Urinary bladder (tissue), 4 donors: ENCODE data around the gene C18orf63. TPM values are rescaled to one million over a fixed set of nuclear protein-coding genes. Genes with fewer than 3 reads are reported as not detected.
A peak's percentile ranks its signal among the peaks of the same experiment; 100 is the strongest.
"Not testable (repeated sequence)": the region's sequence is repeated elsewhere in the genome, so short reads cannot be mapped to it uniquely, and the experiment has no call there.

Source experiments
- DNase-seq: peaks from one replicate; pipeline ENCODE4 v3.0.0-alpha.2; 2015; ENCODE audit errors: extremely low spot score
- H3K27ac ChIP-seq: one replicate; pipeline ENCODE4 v1.5.1; 2013; ENCODE audit warnings: low read depth, mild to moderate bottlenecking, moderate library complexity
- H3K36me3 ChIP-seq: one replicate; pipeline ENCODE4 v1.6.1; 2013; ENCODE audit warnings: mild to moderate bottlenecking, moderate library complexity; ENCODE audit not compliant: insufficient read depth
- H3K4me1 ChIP-seq: one replicate; pipeline ENCODE4 v1.6.1; 2013; ENCODE audit warnings: mild to moderate bottlenecking, moderate library complexity; ENCODE audit not compliant: insufficient read depth
- H3K4me3 ChIP-seq: one replicate; pipeline ENCODE4 v1.5.1; 2013; ENCODE audit warnings: low read depth, low read length
- WGBS: extraction: QIAGEN DNeasy Blood & Tissue Kit; methylation state at CpG from one replicate; pipeline ENCODE4 v1.1.7; 2013; 5-methylcytosine and 5-hydroxymethylcytosine counted together
- polyA plus RNA-seq: library from polyadenylated mRNA; stranded (reverse); fragments of 200-250 nt; gene quantifications from one replicate; pipeline ENCODE4 v1.2.3, GENCODE V29; 2013
- total RNA-seq: library from RNA; depleted of rRNA; stranded (reverse); fragments of >200 nt; gene quantifications from one replicate; pipeline ENCODE4 v1.2.3, GENCODE V29; 2014
- donor health status: healthy with polysubstance abuse.
- donor health status: healthy.

C18orf63 gene
- total and polyA plus RNA-seq, 2 donors, result not detected

DNA sequence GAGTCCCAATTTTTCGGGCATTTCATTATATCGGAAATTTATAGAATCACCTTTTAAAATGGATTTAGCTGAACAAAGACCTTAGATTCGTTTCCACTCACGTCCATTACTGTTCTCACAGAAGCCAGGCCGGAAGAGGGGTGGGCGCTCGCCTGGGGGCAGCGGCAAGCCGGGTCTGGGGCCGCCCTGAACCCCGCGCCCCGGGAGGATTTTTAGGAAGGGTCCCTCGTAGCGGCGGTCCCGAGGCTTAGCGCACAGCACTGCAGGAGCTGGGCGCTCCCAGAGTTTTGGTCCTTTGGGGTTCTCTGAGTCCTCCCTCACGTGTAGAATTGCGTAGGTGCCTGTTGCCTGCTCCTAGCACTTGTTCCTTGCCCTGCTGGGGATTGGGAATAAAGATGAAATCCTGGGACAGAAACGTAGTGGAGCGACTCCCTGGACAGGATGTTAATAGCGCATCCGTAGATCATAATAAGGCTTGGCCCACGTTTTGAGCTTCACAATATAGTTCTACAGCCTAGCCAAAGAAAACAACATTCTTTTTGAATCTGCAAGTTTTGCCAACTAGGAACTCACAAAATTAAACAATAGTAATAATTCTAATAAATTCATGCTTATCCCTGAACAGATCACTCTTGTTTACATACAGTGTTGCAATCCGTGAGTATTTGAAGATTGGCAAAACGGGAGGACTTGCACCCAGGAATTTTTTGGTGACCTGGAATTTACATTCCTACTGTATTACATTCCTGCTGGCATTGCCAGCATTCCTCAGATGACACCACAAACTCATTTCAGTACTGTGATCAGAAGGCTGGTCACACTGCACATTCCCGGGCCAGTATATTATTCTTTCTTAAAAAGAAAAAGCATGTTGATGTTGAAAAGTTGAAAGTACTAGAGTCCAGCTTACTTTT is 875 bp downstream of the C18orf63 start:
- no peaks in the 10 kb centered on the region for H3K36me3 ChIP-seq
- no peak overlapping the region for H3K4me3 ChIP-seq
- DNase-seq, result no peak
- WGBS, result 75% methylated on average over 29 of the region's 29 CpGs
- no peak overlapping the region for H3K27ac ChIP-seq
- H3K4me1 ChIP-seq, result no peaks in the 10 kb centered on the region

DNA sequence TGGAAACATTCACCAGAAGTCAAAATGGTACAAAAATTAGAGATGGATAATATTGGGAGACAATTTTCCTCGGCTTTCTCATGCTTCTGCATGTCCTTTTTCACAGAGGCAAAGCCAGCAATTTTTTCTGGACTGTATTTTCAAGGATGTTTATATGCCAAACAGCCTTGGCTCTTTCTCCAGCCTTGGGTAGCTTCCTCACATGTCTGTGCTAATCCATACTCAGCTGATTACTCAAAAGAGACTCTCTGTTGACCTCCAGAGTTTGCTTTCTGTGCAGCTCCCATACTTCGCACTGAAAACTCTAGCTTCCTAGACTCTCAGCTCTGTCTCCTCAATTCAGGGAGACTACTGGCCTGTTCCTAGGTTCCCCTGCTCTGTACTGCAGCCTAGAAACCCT is 10.6 kb downstream of the C18orf63 start:
- 36% methylated on average over 2 of the region's 2 CpGs for WGBS
- H3K27ac ChIP-seq, result no peak overlapping the region
- no peak overlapping the region for H3K4me3 ChIP-seq
- no peaks in the 10 kb centered on the region for H3K4me1 ChIP-seq
- H3K36me3 ChIP-seq, result no peaks in the 10 kb centered on the region
- no peak for DNase-seq

- WGBS, result 77% methylated on average over 3 of the region's 3 CpGs
- H3K4me3 ChIP-seq, DNase-seq, H3K4me1 ChIP-seq, H3K36me3 ChIP-seq, H3K27ac ChIP-seq: not testable (repeated sequence)
Measured at GRCh38 chr18:74326791-74327190, 11.2 kb downstream of the C18orf63 start.

- DNase-seq, result no peak
- no peaks in the 10 kb centered on the region for H3K36me3 ChIP-seq
- H3K4me3 ChIP-seq, result no peak overlapping the region
- H3K27ac ChIP-seq, result no peak overlapping the region
- WGBS, result 77% methylated on average over 2 of the region's 2 CpGs
- no peaks in the 10 kb centered on the region for H3K4me1 ChIP-seq
Measured at GRCh38 chr18:74328206-74328605, 12.6 kb downstream of the C18orf63 start.

DNA sequence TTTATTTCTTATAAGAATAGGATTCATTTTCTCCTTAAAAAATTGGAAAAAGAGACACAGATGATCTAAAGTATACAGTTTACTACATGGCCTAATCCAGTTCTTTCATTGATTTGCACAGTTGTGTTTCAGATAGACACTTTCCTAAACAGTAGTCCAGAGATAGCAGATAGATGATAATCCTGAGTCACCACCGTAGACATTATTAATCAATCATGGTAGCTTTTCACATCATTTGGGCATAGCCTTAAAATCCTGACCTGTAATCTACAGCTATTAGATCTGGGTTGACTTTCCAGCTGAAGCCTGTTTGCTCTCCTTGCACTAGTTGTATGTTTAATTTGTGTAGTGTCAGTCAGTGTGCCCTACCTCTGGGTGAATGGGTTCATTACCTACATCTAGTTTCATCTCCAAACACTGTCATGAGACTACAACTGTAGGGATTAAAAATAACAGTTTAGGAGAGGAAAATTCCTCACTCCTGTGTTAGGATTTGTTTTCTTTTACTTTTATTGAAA is 14.1 kb downstream of the C18orf63 start:
- DNase-seq, result no peak
- 69% methylated on average over 1 of the region's 1 CpG for WGBS

DNA sequence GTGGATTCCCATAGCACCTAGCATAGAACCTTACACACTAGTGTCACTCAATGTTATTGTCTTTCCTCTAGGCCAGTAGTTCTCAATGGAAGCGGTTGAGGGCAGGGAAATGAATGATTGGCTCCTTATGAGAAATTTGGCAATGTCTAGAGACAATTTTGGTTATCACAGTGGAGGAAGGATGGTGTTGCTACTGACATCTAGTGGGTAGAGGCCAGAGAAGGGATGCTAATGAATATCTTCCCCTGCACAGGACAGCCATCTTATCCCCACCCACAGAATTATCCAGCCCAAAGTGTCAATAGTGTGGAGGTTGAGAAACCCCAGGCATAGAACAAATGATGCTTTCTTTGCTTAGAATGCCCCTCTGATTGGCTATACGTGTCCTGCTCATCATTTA is 15.8 kb downstream of the C18orf63 start:
- no peaks in the 10 kb centered on the region for H3K36me3 ChIP-seq
- no peak overlapping the region for H3K27ac ChIP-seq
- WGBS, result 65% methylated on average over 2 of the region's 2 CpGs
- H3K4me1 ChIP-seq, result no peaks in the 10 kb centered on the region
- no peak for DNase-seq
- H3K4me3 ChIP-seq, result no peak overlapping the region

More for the DNA sequence above, 14.1 kb downstream of the C18orf63 start:
- H3K4me1 ChIP-seq, result no peaks in the 10 kb centered on the region
- H3K36me3 ChIP-seq, result no peaks in the 10 kb centered on the region
- H3K27ac ChIP-seq, result no peak overlapping the region
- H3K4me3 ChIP-seq, result no peak overlapping the region

- H3K4me1 ChIP-seq, result no peaks in the 10 kb centered on the region
Measured at GRCh38 chr18:74333091-74333490, 17.5 kb downstream of the C18orf63 start.

DNA sequence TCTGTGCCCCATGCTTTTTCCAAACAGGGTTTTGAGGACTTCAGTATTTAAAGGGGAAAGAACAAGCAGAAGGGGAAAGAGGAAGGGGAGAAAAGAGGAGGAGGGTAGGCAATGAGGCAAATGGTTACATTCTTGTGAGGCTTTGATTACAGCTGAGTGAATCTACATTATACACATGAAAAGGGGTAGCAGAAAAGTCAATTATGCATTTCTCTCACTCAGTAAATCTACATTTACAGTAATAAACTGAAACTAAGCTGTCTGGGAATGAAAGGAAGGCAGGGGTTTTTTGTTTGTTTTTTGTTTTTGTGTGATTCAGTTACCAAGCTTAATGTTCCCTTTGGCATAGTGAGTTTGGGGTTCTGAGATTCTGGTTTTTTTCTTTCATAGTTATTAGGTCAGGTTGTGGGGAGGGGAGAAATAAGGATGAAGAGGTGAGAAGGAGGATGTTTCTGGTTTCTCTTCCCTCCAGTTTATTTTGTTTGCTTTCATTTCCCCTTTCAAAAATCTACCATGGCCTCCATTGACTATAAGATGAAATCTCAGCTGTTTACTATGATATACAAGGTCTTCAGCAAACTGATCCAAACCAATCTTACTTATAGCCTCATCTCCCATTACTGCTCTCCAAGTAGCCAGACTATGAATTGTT is 18.7 kb downstream of the C18orf63 start:
- no peak overlapping the region for H3K4me3 ChIP-seq
- DNase-seq, result no peak
- no peaks in the 10 kb centered on the region for H3K4me1 ChIP-seq
- H3K27ac ChIP-seq, result no peak overlapping the region
- no peaks in the 10 kb centered on the region for H3K36me3 ChIP-seq

More at GRCh38 chr18:74333091-74333490, 17.5 kb downstream of the C18orf63 start:
- DNase-seq, result no peak
- H3K27ac ChIP-seq, result no peak overlapping the region
- H3K4me3 ChIP-seq, result no peak overlapping the region
- 48% methylated on average over 1 of the region's 1 CpG for WGBS
- no peaks in the 10 kb centered on the region for H3K36me3 ChIP-seq

GRCh38 chr18:74336656-74337055 is 21.0 kb downstream of the C18orf63 start:
- no peak overlapping the region for H3K4me3 ChIP-seq
- DNase-seq, result no peak
- H3K27ac ChIP-seq, result no peak overlapping the region
- no peaks in the 10 kb centered on the region for H3K36me3 ChIP-seq
- no peaks in the 10 kb centered on the region for H3K4me1 ChIP-seq

DNA sequence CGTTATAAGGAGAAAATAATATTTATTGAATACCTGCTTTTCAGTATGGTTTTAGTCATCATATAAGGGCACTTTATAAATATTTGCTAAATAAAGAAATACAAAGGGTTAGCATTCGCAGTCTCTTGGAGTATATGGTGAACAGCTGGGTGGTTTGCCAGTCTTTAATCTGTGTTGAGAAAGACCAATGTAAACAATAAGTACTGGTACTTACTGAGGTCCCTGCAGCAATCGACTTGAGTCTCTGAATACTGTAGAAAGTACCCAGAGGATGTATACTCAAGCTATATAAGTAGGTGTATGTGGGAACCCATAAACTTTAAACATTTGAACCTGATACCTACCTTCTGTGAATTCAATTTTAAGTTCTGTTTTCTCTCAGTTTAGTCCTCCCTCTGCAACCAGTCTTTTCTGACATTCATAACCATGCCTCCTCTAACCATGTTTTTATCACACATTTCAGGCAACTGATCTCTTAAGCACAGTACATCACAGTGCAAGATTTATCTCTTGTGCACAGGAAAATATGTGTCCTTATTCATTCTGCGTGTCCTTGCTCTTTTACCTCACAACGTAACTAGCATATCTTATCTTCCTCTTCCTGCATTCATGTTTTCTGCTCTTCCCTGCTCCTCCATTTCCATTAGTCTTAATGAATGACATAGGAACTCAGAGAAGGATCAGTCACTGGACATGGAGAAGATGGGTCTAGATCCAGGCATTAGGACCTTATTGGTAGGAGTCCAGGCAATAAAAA is 21.7 kb downstream of the C18orf63 start:
- no peak overlapping the region for H3K4me3 ChIP-seq
- no peak for DNase-seq
- no peaks in the 10 kb centered on the region for H3K36me3 ChIP-seq
- H3K27ac ChIP-seq, result no peak overlapping the region
- WGBS, result 69% methylated on average over 5 of the region's 5 CpGs
- no peaks in the 10 kb centered on the region for H3K4me1 ChIP-seq

DNA sequence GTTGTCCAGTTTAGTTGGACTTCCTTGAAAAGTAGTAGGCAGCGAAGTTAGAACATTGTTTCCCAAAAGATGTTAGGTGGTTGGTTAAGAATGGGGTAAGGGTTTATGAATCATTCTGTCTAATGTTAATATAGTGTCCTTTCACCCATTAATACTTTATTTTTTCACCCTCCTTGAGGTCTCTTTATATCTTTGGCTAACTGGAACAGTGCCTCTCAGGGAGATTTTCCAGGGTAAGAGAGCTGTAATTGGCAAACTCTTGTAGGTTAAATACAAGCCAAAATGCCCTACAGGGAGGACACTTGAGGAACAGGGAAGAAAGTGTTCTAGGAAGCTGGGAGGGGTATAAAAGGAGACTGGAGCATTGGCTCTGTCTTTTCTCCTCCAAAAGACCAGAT is 22.3 kb downstream of the C18orf63 start:
- Histone ChIP-seq H3K4me3 (no peak overlapping the region), H3K27ac (no peak overlapping the region), H3K4me1 (no peaks in the 10 kb centered on the region), H3K36me3 (no peaks in the 10 kb centered on the region)
- WGBS, result 99% methylated on average over 1 of the region's 1 CpG
- DNase-seq, result no peak

GRCh38 chr18:74342416-74343043 is 26.9 kb downstream of the C18orf63 start:
- H3K36me3 ChIP-seq, result no peaks in the 10 kb centered on the region
- H3K4me3 ChIP-seq, result no peak overlapping the region
- H3K27ac ChIP-seq, result no peak overlapping the region
- no peaks in the 10 kb centered on the region for H3K4me1 ChIP-seq
- 15% methylated on average over 4 of the region's 4 CpGs for WGBS
- DNase-seq, result peak; percentile 33

GRCh38 chr18:74346206-74346605 is 30.6 kb downstream of the C18orf63 start:
- Histone ChIP-seq H3K4me1 (no peaks in the 10 kb centered on the region), H3K4me3 (no peak overlapping the region), H3K36me3 (no peaks in the 10 kb centered on the region), H3K27ac (no peak overlapping the region)
- DNase-seq, result no peak
